Measurements from ENCODE around the gene SUPT20HL2. TPM values are rescaled to one million over a fixed set of nuclear protein-coding genes. Genes with fewer than 3 reads are reported as not detected.

The SUPT20HL2 gene
- total RNA-seq, 6 experiments from 2014 or later: not detected

- H3K4me3 ChIP-seq: no peak overlapping the region
- WGBS (ENCODE audit: insufficient coverage, low coverage, low lambda C conversion rate, missing lambda C conversion rate): 27% methylated on average over 1 of the region's 1 CpG
- H3K36me3 ChIP-seq: no peaks in the 10 kb centered on the region
- no peaks in the 10 kb centered on the region for H3K27me3 ChIP-seq
- no peaks in the 10 kb centered on the region for H3K9me3 ChIP-seq
- DNase-seq: no peak
- intact Hi-C loops (cut with DNase I): no loop called here
- H3K4me1 ChIP-seq: no peaks in the 10 kb centered on the region
- no peak for ATAC-seq
- H3K27ac ChIP-seq: no peak overlapping the region
- TF ChIP-seq CTCF (IDR thresholded peaks at IDR 0.05) (no peak), POLR2A (IDR thresholded peaks at IDR 0.05) (no peak)
Observed at GRCh38 chrX:24301060-24301459, 12.8 kb downstream of the SUPT20HL2 start.

- Histone ChIP-seq H3K27ac (no peak overlapping the region), H3K9me3 (no peaks in the 10 kb centered on the region), H3K36me3 (no peaks in the 10 kb centered on the region), H3K4me1 (no peaks in the 10 kb centered on the region), H3K4me3 (no peak overlapping the region), H3K27me3 (no peaks in the 10 kb centered on the region)
- ATAC-seq (no peak), DNase-seq (no peak)
- WGBS (ENCODE audit: insufficient coverage, low coverage, low lambda C conversion rate, missing lambda C conversion rate): 59% methylated on average over 3 of the region's 3 CpGs
- no peak for TF ChIP-seq CTCF (IDR thresholded peaks at IDR 0.05)
- no peak for TF ChIP-seq POLR2A (IDR thresholded peaks at IDR 0.05)
- intact Hi-C loops (cut with DNase I): no loop called here
Observed at GRCh38 chrX:24298191-24298590, 15.7 kb downstream of the SUPT20HL2 start.

GRCh38 chrX:24294619-24295018 lies 19.2 kb downstream of the SUPT20HL2 start:
- no peak for DNase-seq
- no peak for ATAC-seq
- WGBS (ENCODE audit: insufficient coverage, low coverage, low lambda C conversion rate, missing lambda C conversion rate): 42% methylated on average over 13 of the region's 13 CpGs
- no peaks in the 10 kb centered on the region for H3K36me3 ChIP-seq
- H3K4me3 ChIP-seq: no peak overlapping the region
- TF ChIP-seq POLR2A (IDR thresholded peaks at IDR 0.05) (no peak), CTCF (IDR thresholded peaks at IDR 0.05) (no peak)
- no peak overlapping the region for H3K27ac ChIP-seq
- H3K27me3 ChIP-seq: no peaks in the 10 kb centered on the region
- no peaks in the 10 kb centered on the region for H3K9me3 ChIP-seq
- H3K4me1 ChIP-seq: no peaks in the 10 kb centered on the region
- intact Hi-C loops (cut with DNase I): no loop called here

- Histone ChIP-seq H3K9me3 (no peaks in the 10 kb centered on the region), H3K4me3 (no peak overlapping the region), H3K27me3 (no peaks in the 10 kb centered on the region), H3K4me1 (no peaks in the 10 kb centered on the region), H3K36me3 (no peaks in the 10 kb centered on the region), H3K27ac (no peak overlapping the region)
- intact Hi-C loops (cut with DNase I): no loop called here
- WGBS (ENCODE audit: insufficient coverage, low coverage, low lambda C conversion rate, missing lambda C conversion rate): 37% methylated on average over 4 of the region's 4 CpGs
- DNase-seq: no peak
- TF ChIP-seq CTCF (IDR thresholded peaks at IDR 0.05) (no peak), POLR2A (IDR thresholded peaks at IDR 0.05) (no peak)
- no peak for ATAC-seq
Observed at GRCh38 chrX:24293412-24293811, 20.5 kb downstream of the SUPT20HL2 start.

- Histone ChIP-seq H3K4me3 (no peak overlapping the region), H3K27me3 (no peaks in the 10 kb centered on the region), H3K4me1 (no peaks in the 10 kb centered on the region), H3K9me3 (no peaks in the 10 kb centered on the region), H3K27ac (no peak overlapping the region), H3K36me3 (no peaks in the 10 kb centered on the region)
- TF ChIP-seq POLR2A (IDR thresholded peaks at IDR 0.05): no peak
- TF ChIP-seq CTCF (IDR thresholded peaks at IDR 0.05): no peak
- DNase-seq: no peak
- no peak for ATAC-seq
- 81% methylated on average over 4 of the region's 4 CpGs for WGBS (ENCODE audit: insufficient coverage, low coverage, low lambda C conversion rate, missing lambda C conversion rate)
- intact Hi-C loops (cut with DNase I): no loop called here
Observed at GRCh38 chrX:24292353-24292752, 21.5 kb downstream of the SUPT20HL2 start.
